Activated CD8-positive, alpha-beta memory T cell treated with anti-CD3 and anti-CD28 coated beads for 1 hour (primary cell): ENCODE measurements around the gene COX19.
"Not testable (repeated sequence)": the region's sequence is repeated elsewhere in the genome, so short reads cannot be mapped to it uniquely, and the experiment has no call there.

Experiments used
- DNase-seq, 2 donors: peaks; one replicate each; pipeline ENCODE4 v3.0.0-alpha.2; 2020; ENCODE audit warnings: low read depth in 1 of 2; ENCODE audit errors: extremely low read depth in 1 of 2

Gene COX19

GRCh38 chr7:1011297-1012003 is 36.1 kb upstream of the COX19 start:
- no peak for DNase-seq

GRCh38 chr7:1010226-1010625 is 34.9 kb upstream of the COX19 start:
- DNase-seq: no peak

- DNase-seq: no peak
Observed at GRCh38 chr7:1009747-1010146, 34.4 kb upstream of the COX19 start.

GRCh38 chr7:1008733-1009363 is 33.5 kb upstream of the COX19 start:
- no peak for DNase-seq

DNA sequence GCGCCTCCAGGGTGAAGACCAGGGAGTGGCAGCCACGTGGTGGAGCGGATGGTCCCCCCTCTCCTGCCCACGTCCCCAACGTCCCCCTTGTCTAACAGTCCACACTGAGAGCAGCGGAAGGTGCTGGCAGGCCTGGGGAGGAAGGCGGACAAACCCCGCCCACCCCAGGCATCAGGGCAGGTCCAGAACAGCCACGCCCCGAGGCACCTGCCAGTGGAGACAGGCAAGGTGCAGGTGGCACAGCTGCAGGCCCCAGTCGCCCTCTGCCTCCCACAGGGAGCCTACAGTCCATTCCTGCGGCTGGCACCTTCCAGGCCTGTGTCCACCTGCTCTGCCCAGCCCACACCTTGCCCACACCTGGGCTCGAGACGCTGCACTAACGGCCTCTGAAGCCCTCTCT is 32.6 kb upstream of the COX19 start:
- DNase-seq: no peak

GRCh38 chr7:1005303-1005702 is 30.0 kb upstream of the COX19 start:
- no peak for DNase-seq

DNA sequence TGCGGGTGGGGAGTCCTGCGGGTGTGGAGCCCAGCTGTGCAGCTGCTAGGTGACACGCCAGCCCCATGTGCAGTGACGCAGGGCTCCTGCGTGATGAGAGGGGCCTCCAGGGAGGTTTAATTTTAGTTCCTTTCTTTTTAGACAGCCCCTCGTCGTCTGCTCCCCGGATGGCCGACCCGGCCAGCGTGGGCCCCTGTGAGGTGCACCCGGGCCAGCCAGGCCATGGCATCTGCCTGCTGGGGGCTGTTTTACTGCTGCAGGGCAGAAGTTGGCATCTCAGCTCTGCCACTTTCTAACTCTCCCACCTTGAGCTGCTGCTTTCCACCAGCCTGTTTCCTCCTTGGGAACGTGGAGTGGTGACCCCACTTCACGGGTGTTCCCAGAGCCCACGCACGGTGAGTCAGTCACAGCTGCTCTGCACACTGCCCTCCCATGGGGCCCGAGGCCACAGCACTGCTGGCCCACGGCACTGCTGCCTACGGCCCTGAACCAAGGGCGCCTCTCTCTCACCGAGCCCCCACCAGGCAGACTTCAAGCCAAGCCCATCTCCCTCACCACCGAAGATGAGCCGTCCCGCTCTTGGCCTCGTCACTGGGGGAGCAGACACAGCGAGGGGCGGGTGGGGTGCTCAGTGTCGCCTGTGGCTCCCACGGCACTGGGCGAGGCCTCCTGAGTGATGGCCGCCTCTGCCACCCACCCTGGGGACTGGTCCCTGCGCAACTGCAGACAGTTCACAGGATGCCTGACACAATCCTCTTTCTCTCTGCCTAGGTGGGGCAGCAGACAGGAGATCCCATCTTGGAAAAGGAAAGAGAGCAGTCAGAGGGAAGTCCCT is 28.9 kb upstream of the COX19 start:
- DNase-seq: no peak

DNA sequence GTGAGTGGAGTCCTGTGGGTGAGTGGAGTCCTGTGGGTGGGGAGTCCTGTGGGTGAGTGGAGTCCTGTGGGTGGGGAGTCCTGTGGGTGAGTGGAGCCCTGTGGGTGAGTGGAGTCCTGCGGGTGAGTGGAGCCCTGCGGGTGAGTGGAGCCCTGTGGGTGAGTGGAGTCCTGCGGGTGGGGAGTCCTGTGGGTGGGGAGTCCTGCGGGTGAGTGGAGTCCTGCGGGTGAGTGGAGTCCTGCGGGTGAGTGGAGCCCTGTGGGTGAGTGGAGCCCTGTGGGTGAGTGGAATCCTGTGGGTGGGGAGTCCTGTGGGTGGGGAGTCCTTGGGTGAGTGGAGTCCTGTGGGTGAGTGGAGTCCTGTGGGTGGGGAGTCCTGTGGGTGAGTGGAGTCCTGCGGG is 27.1 kb upstream of the COX19 start:
- not testable (repeated sequence) for DNase-seq

- not testable (repeated sequence) for DNase-seq
Observed at GRCh38 chr7:1002026-1002425, 26.7 kb upstream of the COX19 start.

GRCh38 chr7:1001069-1001770 is 25.9 kb upstream of the COX19 start:
- DNase-seq: not testable (repeated sequence)

GRCh38 chr7:999941-1000935 is 24.9 kb upstream of the COX19 start:
- no peak for DNase-seq

DNA sequence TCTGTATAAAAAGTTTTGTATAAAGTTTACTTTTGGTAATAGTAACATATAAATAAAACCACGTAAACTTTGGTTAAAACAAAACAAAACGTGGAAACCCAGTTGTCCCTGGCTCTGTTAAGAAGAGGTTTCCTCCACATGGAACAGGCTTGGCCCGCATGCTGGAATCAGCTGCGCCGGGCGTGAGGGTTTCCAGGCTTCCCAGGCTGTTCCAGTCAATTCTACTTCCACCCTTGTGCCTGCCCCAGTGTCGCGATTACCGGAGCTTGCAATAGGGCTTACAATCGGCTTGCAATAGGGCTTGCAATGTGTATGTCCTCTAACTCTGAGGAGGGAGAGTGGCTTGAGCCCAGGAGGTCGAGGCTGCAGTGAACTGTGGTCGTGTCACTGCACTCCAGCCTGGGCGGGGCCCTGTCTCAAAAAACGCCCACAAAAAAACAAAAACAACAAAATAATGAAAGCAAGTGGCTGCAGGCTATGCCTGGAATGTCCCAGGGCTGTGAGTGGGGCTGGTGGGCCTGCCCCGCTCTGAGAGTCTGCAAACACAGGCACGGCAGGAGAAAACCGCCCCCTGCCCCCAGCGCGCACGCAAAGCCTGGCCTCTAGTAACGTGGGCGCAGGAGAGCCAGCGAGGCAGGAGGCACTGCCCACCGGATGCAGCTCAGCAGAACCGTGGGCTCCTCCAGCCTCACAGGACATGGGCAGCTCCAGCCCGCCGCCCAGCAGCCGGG is 24.0 kb upstream of the COX19 start:
- DNase-seq: no peak

DNA sequence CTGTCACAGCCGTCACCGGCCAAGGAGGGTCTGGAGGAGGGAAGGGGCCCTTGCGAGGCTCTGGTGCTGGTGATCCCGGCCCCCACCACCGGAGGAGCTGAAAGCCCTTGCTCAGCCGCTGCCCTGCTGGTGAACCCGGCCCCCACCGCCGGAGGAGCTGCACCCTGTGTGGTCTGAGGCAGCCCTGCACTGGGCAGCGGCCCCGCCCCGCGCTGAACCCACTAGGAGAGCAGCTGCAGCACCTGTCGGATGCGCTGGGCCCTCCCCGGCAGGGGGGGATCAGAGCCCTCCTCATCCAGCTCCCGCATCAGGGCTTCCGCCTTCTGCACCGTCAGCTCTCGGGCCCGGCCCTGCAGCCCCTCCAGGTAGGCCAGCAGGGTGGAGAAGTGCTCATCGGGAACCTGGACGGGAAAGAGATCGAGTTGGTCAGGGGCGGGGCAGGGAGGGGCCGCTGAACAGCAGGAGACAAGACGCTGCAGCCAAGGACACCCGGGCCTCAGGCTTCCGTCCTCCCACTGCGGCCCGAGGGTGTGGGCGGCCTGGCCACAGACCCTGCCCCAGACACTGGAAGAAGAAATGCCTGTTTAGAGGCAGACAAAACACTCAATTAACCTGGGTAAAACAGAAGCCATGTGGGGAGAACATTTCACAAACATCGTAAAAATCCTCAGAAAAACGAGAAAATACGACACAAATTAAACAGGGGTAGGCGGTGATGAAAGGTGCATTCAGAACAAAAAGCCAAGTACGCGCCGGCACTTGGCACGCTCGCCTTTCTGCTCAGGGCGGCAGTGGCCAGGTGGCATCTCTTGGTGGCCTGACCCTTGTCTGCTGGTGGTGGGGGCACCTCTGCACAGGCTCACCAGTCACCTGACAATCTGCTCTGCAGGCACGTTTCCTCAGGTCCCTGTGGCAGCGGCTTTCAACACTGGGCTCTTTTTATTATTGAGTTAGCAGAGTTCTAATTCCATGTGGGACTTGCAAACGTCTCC is 22.4 kb upstream of the COX19 start:
- DNase-seq: no peak

- no peak for DNase-seq
Observed at GRCh38 chr7:996079-996872, 20.9 kb upstream of the COX19 start.

- no peak for DNase-seq
Observed at GRCh38 chr7:995571-995970, 20.2 kb upstream of the COX19 start.

DNA sequence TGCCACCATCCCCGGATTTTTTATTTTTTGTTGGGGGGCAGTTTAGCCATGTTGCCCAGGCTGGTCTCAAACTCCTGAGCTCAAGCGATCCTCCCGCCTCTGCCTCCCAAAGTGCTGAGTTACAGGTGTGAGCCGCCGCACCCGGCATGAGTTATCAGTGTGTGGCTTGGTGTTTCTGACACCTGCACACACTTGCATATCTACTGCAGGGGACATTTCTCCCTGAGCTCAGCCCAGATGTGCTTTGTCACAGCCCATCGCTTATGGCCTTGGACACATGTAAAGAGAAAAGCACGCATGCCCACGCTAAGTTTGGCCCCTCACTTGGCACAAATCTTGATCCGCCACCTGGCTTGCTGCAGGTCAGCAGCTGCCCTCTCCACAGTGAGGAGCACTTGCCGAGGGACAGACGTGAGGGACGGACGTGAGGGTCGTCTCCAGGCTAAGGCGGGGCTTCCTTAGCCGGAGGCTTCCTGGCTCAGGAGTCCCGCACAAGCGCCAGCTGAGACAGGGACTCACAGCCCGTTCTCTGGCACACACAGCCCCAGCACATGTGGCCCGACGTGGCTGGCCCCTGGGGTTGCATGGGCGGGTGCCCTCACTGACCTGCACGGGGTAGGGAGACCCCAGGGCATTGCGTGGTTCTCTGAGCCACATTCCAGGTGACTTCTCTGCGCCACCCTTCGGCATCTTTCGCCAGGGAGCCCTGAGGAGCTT is 19.4 kb upstream of the COX19 start:
- DNase-seq: no peak
